Stomach (tissue), 4 donors: Measurements from ENCODE around the gene SQSTM1.

Experiments used
- EP300 ChIP-seq: sonication (generic); formaldehyde crosslinking; IDR thresholded peaks from one replicate; pipeline ENCODE4 v1.6.1; 2017; ENCODE audit warnings: antibody characterized with exemption
- POLR2A ChIP-seq, 4 donors: fragments of 450-650 bp; IDR thresholded peaks; one replicate each; pipeline ENCODE4 v1.6.1; 2016; ENCODE audit warnings: antibody characterized with exemption in 4 of 4, control low read depth in 2 of 4, mild to moderate bottlenecking in 1 of 4, moderate library complexity in 1 of 4
- POLR2AphosphoS5 ChIP-seq, 3 donors: sonication (generic); formaldehyde crosslinking; IDR thresholded peaks; one replicate each; pipeline ENCODE4 v1.6.1; 2016; ENCODE audit warnings: antibody characterized with exemption in 3 of 3
- TF ChIP-seq, protein P1 (sequence below), 7 experiments: fragments of 450-650 bp in 4 of 7; fragments of 200-600 bp in 3 of 7; sonication (generic) in 3 of 7; IDR thresholded peaks; one replicate each; pipeline ENCODE4 v1.5.1; 2016 to 2019; ENCODE audit warnings: antibody characterized with exemption in 7 of 7, control low read depth in 2 of 7, mild to moderate bottlenecking in 1 of 7

DNA sequence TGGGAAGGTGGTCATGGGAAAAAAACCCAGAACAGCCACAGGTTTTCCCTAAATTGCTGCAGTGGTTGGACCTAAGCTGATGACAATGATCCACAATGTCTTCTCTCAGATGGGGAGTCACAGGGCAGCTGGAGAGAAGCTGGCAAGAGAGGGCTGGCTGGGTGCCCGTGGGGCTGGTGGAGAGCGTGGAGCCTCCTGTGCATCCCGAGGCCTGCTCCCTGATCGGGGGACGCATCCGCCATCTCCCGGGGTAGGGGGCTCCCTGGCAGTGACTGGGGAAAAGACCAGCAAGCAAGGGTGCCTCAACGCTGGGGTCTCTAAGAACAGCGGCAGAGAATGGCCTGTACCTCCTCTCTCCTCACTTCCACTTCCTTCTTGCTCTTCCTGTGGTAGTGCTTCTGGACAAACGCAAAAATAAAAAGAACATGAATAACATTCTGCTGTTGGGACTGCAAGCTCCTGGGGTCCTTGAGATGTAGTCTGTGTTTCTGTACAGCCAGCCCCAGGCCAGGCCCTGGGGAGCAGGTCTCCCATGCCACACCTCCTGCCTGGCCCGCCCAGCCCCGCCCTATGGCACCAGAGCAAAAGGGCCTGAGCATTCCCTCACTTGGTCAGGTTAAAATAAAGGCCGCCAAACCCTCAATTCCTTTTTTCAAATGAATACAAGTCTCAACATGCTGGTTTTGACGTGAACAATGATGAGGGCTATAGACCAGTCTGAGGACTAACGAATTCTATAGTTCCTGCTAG is 45.0 kb downstream of the SQSTM1 start:
- TF ChIP-seq, protein P1, sequence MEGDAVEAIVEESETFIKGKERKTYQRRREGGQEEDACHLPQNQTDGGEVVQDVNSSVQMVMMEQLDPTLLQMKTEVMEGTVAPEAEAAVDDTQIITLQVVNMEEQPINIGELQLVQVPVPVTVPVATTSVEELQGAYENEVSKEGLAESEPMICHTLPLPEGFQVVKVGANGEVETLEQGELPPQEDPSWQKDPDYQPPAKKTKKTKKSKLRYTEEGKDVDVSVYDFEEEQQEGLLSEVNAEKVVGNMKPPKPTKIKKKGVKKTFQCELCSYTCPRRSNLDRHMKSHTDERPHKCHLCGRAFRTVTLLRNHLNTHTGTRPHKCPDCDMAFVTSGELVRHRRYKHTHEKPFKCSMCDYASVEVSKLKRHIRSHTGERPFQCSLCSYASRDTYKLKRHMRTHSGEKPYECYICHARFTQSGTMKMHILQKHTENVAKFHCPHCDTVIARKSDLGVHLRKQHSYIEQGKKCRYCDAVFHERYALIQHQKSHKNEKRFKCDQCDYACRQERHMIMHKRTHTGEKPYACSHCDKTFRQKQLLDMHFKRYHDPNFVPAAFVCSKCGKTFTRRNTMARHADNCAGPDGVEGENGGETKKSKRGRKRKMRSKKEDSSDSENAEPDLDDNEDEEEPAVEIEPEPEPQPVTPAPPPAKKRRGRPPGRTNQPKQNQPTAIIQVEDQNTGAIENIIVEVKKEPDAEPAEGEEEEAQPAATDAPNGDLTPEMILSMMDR (IDR thresholded peaks at IDR 0.05), result no peak
- TF ChIP-seq POLR2A (IDR thresholded peaks at IDR 0.05) (no peak), POLR2AphosphoS5 (IDR thresholded peaks at IDR 0.05) (no peak), EP300 (no peak)
